Measurements from ENCODE around the gene CCRL2.
"Not testable (repeated sequence)": the region's sequence is repeated elsewhere in the genome, so short reads cannot be mapped to it uniquely, and the experiment has no call there.

Gene CCRL2

GRCh38 chr3:46380471-46381221, 26.4 kb upstream of the CCRL2 start:
- Histone ChIP-seq H3K27ac (ENCODE audit: low read length) (no peak overlapping the region), H3K9ac (ENCODE audit: low read length in 2 of 2) (no peak overlapping the region), H3K4me3 (ENCODE audit: low read length in 2 of 2) (no peak overlapping the region), H3K36me3 (ENCODE audit: control insufficient read depth in 2 of 2, insufficient read depth in 2 of 2, low read length in 2 of 2) (no peaks in the 10 kb centered on the region), H3K4me1 (ENCODE audit: control insufficient read depth, insufficient read depth, low read length) (no peaks in the 10 kb centered on the region), H3K9me3 (ENCODE audit: control insufficient read depth in 2 of 2, low read length in 2 of 2) (no peaks in the 10 kb centered on the region), H3K27me3 (ENCODE audit: control insufficient read depth in 1 of 2, insufficient read depth in 2 of 2, low read length in 2 of 2) (peaks cover 0 to 2% of the 10 kb centered on the region in 2 donors)

- Histone ChIP-seq H3K27me3 (ENCODE audit: control insufficient read depth in 1 of 2, insufficient read depth in 2 of 2, low read length in 2 of 2) (peaks cover 0 to 2% of the 10 kb centered on the region in 2 donors), H3K4me3 (ENCODE audit: low read length in 2 of 2) (no peak overlapping the region), H3K9me3 (ENCODE audit: control insufficient read depth in 2 of 2, low read length in 2 of 2) (no peaks in the 10 kb centered on the region), H3K9ac (ENCODE audit: low read length in 2 of 2) (no peak overlapping the region), H3K27ac (ENCODE audit: low read length) (no peak overlapping the region), H3K36me3 (ENCODE audit: control insufficient read depth in 2 of 2, insufficient read depth in 2 of 2, low read length in 2 of 2) (no peaks in the 10 kb centered on the region), H3K4me1 (ENCODE audit: control insufficient read depth, insufficient read depth, low read length) (no peaks in the 10 kb centered on the region)
These were observed 25.4 kb upstream of the CCRL2 start for GRCh38 chr3:46381625-46382024.

DNA sequence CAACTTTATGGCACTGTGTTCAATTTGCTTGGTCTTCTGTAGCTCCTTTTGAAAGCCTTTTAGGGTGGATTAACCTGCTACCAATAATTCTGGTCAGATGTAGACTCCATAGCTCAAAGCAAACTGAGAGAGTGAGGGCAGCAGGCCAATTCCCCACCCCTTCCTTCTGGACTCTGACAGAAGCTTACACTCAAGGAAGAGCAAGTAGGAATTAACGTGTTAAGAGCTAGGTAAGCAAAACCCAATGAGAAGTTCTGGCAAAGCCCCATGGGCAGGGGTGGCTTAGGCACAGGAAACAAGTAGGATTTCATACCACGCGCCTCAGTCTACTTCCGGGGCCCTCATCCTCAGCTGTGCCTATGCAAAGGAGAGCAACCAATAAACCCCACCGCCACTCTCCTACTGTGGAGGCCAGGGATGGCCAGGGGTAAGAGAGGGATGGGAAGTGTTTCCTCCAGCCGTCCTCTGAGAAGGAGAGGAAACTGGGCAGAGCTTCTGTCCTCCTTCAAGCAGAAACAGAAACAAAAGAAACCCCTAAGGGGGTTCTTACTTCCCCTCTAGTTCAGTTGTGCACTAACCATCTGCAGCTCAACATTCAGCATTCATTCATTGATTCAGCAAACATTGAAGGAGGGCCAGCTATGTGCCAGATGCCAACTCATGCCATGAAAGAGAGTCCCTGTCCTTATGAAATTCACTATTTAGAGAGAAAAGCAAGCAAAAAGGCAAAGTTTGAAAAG, 23.7 kb upstream of the CCRL2 start:
- H3K27me3 ChIP-seq (ENCODE audit: control insufficient read depth in 1 of 2, insufficient read depth in 2 of 2, low read length in 2 of 2), result no peaks in the 10 kb centered on the region
- no peaks in the 10 kb centered on the region for H3K9me3 ChIP-seq (ENCODE audit: control insufficient read depth in 2 of 2, low read length in 2 of 2)
- H3K4me3 ChIP-seq (ENCODE audit: low read length in 2 of 2), result no peak overlapping the region
- H3K9ac ChIP-seq (ENCODE audit: low read length in 2 of 2), result no peak overlapping the region
- no peaks in the 10 kb centered on the region for H3K36me3 ChIP-seq (ENCODE audit: control insufficient read depth in 2 of 2, insufficient read depth in 2 of 2, low read length in 2 of 2)
- H3K27ac ChIP-seq (ENCODE audit: low read length), result no peak overlapping the region
- H3K4me1 ChIP-seq (ENCODE audit: control insufficient read depth, insufficient read depth, low read length), result no peaks in the 10 kb centered on the region

DNA sequence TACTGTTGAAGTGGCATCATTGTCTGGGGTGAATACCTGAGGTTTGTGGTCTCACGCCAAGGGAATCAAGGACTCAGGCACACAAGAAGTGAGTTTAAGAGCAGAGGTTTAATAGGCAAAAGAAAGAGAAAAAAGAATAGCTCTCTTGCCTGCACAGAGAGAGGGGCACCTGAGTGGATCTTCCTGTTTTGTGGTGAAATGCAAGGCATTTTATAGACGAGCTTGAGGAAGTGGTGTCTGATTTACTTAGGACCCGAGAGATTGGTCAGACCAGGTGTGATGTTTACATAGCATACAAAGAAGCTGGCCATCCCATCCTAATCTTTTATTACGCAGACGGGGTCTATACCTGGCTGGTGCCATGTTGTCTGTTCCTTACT, 23.1 kb upstream of the CCRL2 start:
- Histone ChIP-seq H3K9ac (ENCODE audit: low read length in 2 of 2) (no peak overlapping the region), H3K4me3 (ENCODE audit: low read length in 2 of 2) (no peak overlapping the region), H3K9me3 (ENCODE audit: control insufficient read depth in 2 of 2, low read length in 2 of 2) (no peaks in the 10 kb centered on the region), H3K4me1 (ENCODE audit: control insufficient read depth, insufficient read depth, low read length) (no peaks in the 10 kb centered on the region), H3K27ac (ENCODE audit: low read length) (no peak overlapping the region), H3K27me3 (ENCODE audit: control insufficient read depth in 1 of 2, insufficient read depth in 2 of 2, low read length in 2 of 2) (no peaks in the 10 kb centered on the region), H3K36me3 (ENCODE audit: control insufficient read depth in 2 of 2, insufficient read depth in 2 of 2, low read length in 2 of 2) (no peaks in the 10 kb centered on the region)

GRCh38 chr3:46386205-46386604, 20.9 kb upstream of the CCRL2 start:
- H3K36me3 ChIP-seq (ENCODE audit: control insufficient read depth in 2 of 2, insufficient read depth in 2 of 2, low read length in 2 of 2), result no peaks in the 10 kb centered on the region
- no peaks in the 10 kb centered on the region for H3K9me3 ChIP-seq (ENCODE audit: control insufficient read depth in 2 of 2, low read length in 2 of 2)
- no peaks in the 10 kb centered on the region for H3K4me1 ChIP-seq (ENCODE audit: control insufficient read depth, insufficient read depth, low read length)
- no peak overlapping the region for H3K4me3 ChIP-seq (ENCODE audit: low read length in 2 of 2)
- no peak overlapping the region for H3K9ac ChIP-seq (ENCODE audit: low read length in 2 of 2)
- H3K27ac ChIP-seq (ENCODE audit: low read length), result no peak overlapping the region
- H3K27me3 ChIP-seq (ENCODE audit: control insufficient read depth in 1 of 2, insufficient read depth in 2 of 2, low read length in 2 of 2), result no peaks in the 10 kb centered on the region

GRCh38 chr3:46388847-46389246, 18.2 kb upstream of the CCRL2 start:
- H3K4me1 ChIP-seq (ENCODE audit: control insufficient read depth, insufficient read depth, low read length); H3K27me3 ChIP-seq (ENCODE audit: control insufficient read depth in 1 of 2, insufficient read depth in 2 of 2, low read length in 2 of 2); H3K9me3 ChIP-seq (ENCODE audit: control insufficient read depth in 2 of 2, low read length in 2 of 2); H3K4me3 ChIP-seq (ENCODE audit: low read length in 2 of 2); H3K27ac ChIP-seq (ENCODE audit: low read length); H3K36me3 ChIP-seq (ENCODE audit: control insufficient read depth in 2 of 2, insufficient read depth in 2 of 2, low read length in 2 of 2); H3K9ac ChIP-seq (ENCODE audit: low read length in 2 of 2): not testable (repeated sequence)

- no peak overlapping the region for H3K27ac ChIP-seq (ENCODE audit: low read length)
- H3K4me3 ChIP-seq (ENCODE audit: low read length in 2 of 2), result no peak overlapping the region
- H3K9ac ChIP-seq (ENCODE audit: low read length in 2 of 2), result no peak overlapping the region
- H3K9me3 ChIP-seq (ENCODE audit: control insufficient read depth in 2 of 2, low read length in 2 of 2), result no peaks in the 10 kb centered on the region
- H3K36me3 ChIP-seq (ENCODE audit: control insufficient read depth in 2 of 2, insufficient read depth in 2 of 2, low read length in 2 of 2), result no peaks in the 10 kb centered on the region
- H3K27me3 ChIP-seq (ENCODE audit: control insufficient read depth in 1 of 2, insufficient read depth in 2 of 2, low read length in 2 of 2), result no peaks in the 10 kb centered on the region
- no peaks in the 10 kb centered on the region for H3K4me1 ChIP-seq (ENCODE audit: control insufficient read depth, insufficient read depth, low read length)
These were observed 17.8 kb upstream of the CCRL2 start for GRCh38 chr3:46389306-46389705.

DNA sequence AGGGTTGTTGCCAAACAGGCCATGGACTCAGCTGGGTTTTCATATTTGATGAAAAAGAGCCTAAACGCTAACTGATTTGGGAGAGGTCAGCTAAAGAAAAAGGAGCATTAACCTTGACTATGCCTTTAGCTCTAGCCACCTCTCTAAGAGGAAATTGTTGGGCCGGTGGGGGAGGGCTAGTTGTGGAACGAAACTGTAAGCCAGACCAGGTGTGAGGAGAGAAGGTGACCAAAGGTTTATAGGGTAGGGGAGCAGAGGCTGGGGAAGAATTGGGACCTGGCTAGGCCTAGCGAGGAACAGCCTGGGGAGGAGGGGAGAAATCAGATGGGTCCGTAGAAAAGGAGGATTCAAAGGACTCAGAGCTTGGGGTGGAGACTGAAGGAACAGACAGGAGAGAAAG, 15.5 kb upstream of the CCRL2 start:
- H3K4me3 ChIP-seq (ENCODE audit: low read length in 2 of 2); H3K9ac ChIP-seq (ENCODE audit: low read length in 2 of 2); H3K9me3 ChIP-seq (ENCODE audit: control insufficient read depth in 2 of 2, low read length in 2 of 2); H3K27me3 ChIP-seq (ENCODE audit: control insufficient read depth in 1 of 2, insufficient read depth in 2 of 2, low read length in 2 of 2); H3K36me3 ChIP-seq (ENCODE audit: control insufficient read depth in 2 of 2, insufficient read depth in 2 of 2, low read length in 2 of 2); H3K27ac ChIP-seq (ENCODE audit: low read length); H3K4me1 ChIP-seq (ENCODE audit: control insufficient read depth, insufficient read depth, low read length): not testable (repeated sequence)

DNA sequence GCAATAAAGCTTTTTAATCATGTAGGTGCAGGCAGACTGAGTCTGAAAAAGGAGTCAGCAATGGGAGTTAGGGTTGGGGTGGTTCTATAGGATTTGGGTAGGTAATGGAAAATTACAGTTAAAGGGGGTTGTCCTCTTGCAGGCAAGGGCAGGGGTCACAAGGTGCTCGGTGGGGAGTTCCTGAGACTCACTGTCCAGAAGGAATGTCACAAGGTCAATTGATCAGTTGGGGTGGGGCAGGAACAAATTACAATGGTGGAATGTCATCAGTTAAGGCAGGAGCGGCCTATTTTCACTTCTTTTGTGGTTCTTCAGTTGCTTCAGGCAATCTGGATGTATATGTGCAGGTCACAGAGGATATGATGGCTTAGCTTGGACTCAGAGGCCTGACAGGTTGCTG, 14.0 kb upstream of the CCRL2 start:
- Histone ChIP-seq H3K9me3 (ENCODE audit: control insufficient read depth in 2 of 2, low read length in 2 of 2) (no peaks in the 10 kb centered on the region), H3K36me3 (ENCODE audit: control insufficient read depth in 2 of 2, insufficient read depth in 2 of 2, low read length in 2 of 2) (no peaks in the 10 kb centered on the region), H3K4me3 (ENCODE audit: low read length in 2 of 2) (no peak overlapping the region), H3K27ac (ENCODE audit: low read length) (no peak overlapping the region), H3K4me1 (ENCODE audit: control insufficient read depth, insufficient read depth, low read length) (no peaks in the 10 kb centered on the region), H3K9ac (ENCODE audit: low read length in 2 of 2) (no peak overlapping the region), H3K27me3 (ENCODE audit: control insufficient read depth in 1 of 2, insufficient read depth in 2 of 2, low read length in 2 of 2) (no peaks in the 10 kb centered on the region)

DNA sequence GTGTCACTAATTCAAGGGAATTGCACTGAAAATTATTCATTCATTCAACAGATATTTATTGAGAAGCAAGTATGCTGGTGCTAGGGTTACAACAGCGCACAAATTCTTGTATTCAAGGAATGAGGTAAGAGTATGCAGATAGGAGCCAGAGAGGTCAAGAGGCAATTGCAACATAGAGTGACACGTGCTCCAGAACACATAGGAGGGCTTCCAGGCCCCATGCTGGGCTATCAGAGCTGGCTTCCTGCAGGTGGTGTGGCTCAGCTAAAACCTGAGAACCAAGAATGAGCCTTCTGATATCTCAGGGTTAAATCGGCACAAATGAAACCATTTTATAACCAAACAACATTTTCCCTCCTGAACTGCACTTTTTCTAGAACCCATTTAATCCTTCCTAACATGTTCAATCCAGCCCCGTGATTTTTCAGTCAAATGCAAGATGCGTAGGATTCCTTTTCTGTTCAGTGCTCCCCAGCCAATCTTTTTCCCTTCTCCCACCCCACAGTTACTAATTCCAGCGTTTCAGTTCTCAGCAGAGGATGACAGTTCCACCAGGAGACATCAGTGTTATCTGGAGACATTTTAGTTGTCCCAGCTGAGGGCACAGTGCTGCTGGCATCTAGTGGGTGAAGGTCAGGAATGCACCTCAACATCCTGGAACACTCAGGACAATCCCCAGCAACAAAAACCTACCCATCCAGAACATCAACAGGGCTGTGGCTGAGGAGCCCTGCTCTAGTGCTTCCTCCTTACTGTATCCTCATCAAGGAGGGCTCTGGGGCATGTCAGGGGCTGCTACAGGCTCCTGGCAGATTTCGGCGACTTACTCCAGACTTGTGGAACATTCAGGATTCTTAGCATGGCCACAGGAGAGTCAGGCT, 13.3 kb upstream of the CCRL2 start:
- no peaks in the 10 kb centered on the region for H3K9me3 ChIP-seq (ENCODE audit: control insufficient read depth in 2 of 2, low read length in 2 of 2)
- no peaks in the 10 kb centered on the region for H3K4me1 ChIP-seq (ENCODE audit: control insufficient read depth, insufficient read depth, low read length)
- no peak overlapping the region for H3K9ac ChIP-seq (ENCODE audit: low read length in 2 of 2)
- H3K4me3 ChIP-seq (ENCODE audit: low read length in 2 of 2), result no peak overlapping the region
- no peak overlapping the region for H3K27ac ChIP-seq (ENCODE audit: low read length)
- no peaks in the 10 kb centered on the region for H3K36me3 ChIP-seq (ENCODE audit: control insufficient read depth in 2 of 2, insufficient read depth in 2 of 2, low read length in 2 of 2)
- H3K27me3 ChIP-seq (ENCODE audit: control insufficient read depth in 1 of 2, insufficient read depth in 2 of 2, low read length in 2 of 2), result no peaks in the 10 kb centered on the region

Data from stomach smooth muscle (tissue), 2 donors.